ENCODE measurements around the gene SLC15A5.

- TF ChIP-seq CTCF (IDR thresholded peaks at IDR 0.05) (no peak), POLR2A (IDR thresholded peaks at IDR 0.05) (no peak)
Measured at GRCh38 chr12:16163901-16164300, 113.6 kb downstream of the SLC15A5 start.
